HG03565 (cell line): ENCODE measurements around the gene SCCPDH.
"Not testable (repeated sequence)": the region's sequence is repeated elsewhere in the genome, so short reads cannot be mapped to it uniquely, and the experiment has no call there.

Experiments
- ATAC-seq: cut with Tn5 transposase; IDR thresholded peaks from one replicate; pipeline ENCODE4 v1.9.1; 2021; ENCODE audit warnings: mild to moderate bottlenecking, moderate library complexity; ENCODE audit not compliant: unreplicated experiment

Gene SCCPDH

GRCh38 chr1:246703581-246703980 is 20.6 kb upstream of the SCCPDH start:
- no peak for ATAC-seq

DNA sequence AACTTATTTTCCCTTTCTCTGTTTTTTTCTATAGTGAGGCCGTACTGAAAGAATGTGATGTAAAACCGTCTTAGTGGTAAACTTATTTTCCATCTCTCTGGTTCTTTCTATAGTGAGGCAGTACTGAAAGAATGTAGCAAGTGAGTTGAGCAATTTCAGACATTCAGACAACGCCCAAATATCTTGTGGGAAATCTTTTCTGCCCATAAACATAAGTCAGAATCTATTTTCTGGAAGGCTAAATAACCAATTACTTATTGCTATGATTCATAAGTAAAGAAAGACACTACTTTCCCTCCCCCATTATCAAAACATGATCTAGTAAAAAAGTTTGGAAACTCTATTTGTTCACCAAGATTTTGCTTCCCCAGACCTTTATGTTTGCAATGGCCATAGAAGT is 18.8 kb upstream of the SCCPDH start:
- ATAC-seq: no peak

GRCh38 chr1:246708166-246708565 is 16.0 kb upstream of the SCCPDH start:
- ATAC-seq: no peak

- no peak for ATAC-seq
Measured at GRCh38 chr1:246709196-246709595, 15.0 kb upstream of the SCCPDH start.

DNA sequence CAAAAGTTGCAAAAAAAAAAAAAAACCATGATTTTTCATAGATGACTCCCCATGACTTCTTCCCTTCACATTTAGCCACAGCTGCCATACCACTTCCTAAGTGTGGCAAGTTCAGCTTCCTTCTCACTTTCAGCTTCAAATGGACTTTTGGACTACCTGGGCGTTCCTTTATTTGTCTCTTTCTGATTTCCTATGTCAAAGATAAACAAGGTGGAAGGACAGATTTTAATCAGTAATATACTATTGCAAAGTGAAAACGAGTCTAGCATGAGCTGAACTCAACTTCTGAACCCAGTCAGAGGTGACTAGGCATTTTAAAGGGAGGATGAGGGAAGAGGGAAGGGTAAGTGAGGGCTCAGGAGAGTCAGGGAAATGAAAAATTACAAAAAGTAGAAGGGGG is 14.4 kb upstream of the SCCPDH start:
- no peak for ATAC-seq

- ATAC-seq: no peak
Measured at GRCh38 chr1:246711548-246712003, 12.6 kb upstream of the SCCPDH start.

- not testable (repeated sequence) for ATAC-seq
Measured at GRCh38 chr1:246712428-246712827, 11.8 kb upstream of the SCCPDH start.

GRCh38 chr1:246719361-246719760 is 4.8 kb upstream of the SCCPDH start:
- ATAC-seq: not testable (repeated sequence)

GRCh38 chr1:246720814-246721213 is 3.4 kb upstream of the SCCPDH start:
- not testable (repeated sequence) for ATAC-seq

- no peak for ATAC-seq
Measured at GRCh38 chr1:246722720-246723119, 1.5 kb upstream of the SCCPDH start.

GRCh38 chr1:246724731-246725095 is 504 bp downstream of the SCCPDH start:
- no peak for ATAC-seq

DNA sequence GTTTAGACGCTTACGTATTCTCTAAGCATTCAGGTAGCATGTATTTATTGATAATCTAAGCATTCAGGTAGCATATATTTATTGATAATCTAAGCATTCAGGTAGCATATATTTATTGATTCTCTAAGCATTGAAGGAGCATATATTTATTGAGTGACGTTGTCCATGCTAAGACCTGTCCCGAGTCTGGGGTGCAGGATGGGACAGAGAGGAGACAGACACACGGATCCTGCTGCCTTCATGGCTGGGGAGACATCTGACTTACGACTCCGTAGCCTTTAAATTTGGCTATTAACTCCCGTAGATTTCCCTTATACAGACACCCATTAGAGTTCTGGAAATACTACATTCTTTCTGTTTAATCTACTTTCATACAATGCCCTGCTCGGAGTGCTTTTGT is 982 bp downstream of the SCCPDH start:
- no peak for ATAC-seq

DNA sequence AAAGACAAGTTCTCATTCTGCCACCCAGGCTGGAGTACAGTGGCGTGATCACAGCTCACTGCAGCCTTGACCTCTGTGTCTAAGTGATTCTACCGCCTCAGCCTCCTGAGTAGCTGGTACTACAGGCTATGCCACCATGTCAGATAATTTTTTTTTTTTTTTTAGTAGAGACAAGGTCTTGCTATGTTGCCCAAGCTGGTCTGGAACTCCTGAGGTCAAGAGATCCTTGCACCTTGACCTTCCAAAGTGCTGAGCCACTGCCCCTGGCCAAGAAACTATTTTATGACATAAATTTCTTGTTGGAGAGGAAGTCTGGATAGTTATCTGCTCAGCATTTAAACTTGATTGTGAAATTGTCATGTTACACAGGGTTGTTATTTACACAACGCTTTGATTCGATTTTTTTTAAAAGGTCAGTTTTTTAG is 2.1 kb downstream of the SCCPDH start:
- ATAC-seq: no peak

GRCh38 chr1:246726881-246727280 is 2.7 kb downstream of the SCCPDH start:
- no peak for ATAC-seq

- ATAC-seq: no peak
Measured at GRCh38 chr1:246727594-246727993, 3.4 kb downstream of the SCCPDH start.

- no peak for ATAC-seq
Measured at GRCh38 chr1:246728311-246728710, 4.1 kb downstream of the SCCPDH start.

DNA sequence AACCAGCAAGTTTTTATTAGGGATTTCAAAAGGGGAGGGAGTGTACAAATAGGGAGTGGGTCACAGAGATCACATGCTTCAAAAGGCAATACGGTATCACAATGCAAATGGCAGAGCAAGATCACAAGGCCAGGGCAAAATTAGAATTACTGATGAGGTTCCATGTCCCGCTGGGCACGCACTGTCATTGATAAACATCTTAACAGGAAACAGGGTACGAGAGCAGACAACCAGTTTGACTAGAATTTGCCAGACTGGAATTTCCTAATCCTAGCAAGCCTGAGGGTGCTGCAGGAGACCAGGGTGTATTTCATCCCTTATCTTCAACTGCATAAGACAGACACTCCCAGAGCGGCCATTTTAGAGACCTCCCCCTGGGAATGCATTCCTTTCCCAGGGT is 4.8 kb downstream of the SCCPDH start:
- not testable (repeated sequence) for ATAC-seq

GRCh38 chr1:246730839-246731238 is 6.6 kb downstream of the SCCPDH start:
- ATAC-seq: no peak

- ATAC-seq: not testable (repeated sequence)
Measured at GRCh38 chr1:246731873-246732272, 7.7 kb downstream of the SCCPDH start.

GRCh38 chr1:246733704-246734103 is 9.5 kb downstream of the SCCPDH start:
- no peak for ATAC-seq

DNA sequence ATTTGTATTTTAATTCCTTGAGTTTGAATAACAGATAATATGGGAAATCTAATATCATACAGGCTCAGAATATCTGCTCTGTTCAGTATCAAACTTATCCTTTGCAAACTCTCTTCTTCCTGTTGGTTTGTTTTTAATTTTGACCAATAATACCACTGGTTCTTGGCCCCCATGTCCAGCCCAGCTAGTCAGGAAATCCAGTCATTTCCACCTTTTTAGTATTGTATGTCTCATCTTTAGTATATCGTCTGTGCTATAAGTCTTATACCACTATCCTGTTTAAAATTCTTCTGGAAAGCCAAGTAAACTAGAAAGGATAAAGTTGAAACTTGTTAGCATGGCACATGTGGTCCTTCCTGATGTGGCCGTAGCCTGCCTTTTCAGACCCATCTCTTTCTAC is 10.7 kb downstream of the SCCPDH start:
- no peak for ATAC-seq

- ATAC-seq: no peak
Measured at GRCh38 chr1:246735735-246736134, 11.5 kb downstream of the SCCPDH start.

- ATAC-seq: no peak
Measured at GRCh38 chr1:246742396-246742795, 18.2 kb downstream of the SCCPDH start.

- not testable (repeated sequence) for ATAC-seq
Measured at GRCh38 chr1:246746155-246746554, 21.9 kb downstream of the SCCPDH start.
